Activated T-cell treated with anti-CD3 and anti-CD28 coated beads for 4 hours (primary cell): ENCODE results near the gene UPP1.
"Not testable (repeated sequence)": the region's sequence is repeated elsewhere in the genome, so short reads cannot be mapped to it uniquely, and the experiment has no call there.

Experiments used
- DNase-seq: peaks from one replicate; pipeline ENCODE4 v3.0.0-alpha.2; 2020

UPP1 gene

DNA sequence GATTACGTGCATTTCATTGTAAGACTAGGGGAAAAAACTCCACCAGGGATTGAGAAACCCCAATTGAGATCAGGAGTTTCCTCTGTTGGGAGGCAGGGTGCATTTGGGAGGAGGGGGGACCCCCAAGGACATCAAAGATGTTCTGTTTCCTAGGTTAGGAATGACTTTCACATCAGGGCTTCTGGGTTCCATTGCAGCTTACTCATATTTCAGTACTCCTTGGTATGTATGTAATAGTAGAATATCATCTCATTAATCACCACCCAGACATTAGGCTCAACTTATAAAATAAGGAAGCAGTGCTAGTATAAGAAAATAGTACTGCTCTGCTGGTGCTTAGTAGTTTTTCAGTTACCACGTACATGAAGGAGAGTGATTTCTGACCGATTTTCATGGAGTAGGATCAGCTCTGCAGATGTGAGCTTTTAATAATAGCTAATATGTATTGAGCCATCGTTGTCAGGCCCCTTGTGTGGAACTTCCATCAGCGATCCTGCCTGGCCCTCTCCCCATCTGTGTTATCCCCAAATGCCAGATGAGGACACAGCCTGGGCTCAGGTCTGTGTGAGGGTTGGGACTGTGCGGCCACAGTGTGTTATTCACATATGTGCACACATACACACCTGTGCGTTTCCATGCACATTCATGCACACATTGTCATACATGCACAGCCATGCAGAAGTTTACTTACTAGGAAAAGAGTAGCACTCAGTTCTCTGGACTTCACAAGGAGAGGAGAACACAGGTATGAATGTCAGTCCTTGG, 23.5 kb downstream of the UPP1 start:
- no peak for DNase-seq

DNA sequence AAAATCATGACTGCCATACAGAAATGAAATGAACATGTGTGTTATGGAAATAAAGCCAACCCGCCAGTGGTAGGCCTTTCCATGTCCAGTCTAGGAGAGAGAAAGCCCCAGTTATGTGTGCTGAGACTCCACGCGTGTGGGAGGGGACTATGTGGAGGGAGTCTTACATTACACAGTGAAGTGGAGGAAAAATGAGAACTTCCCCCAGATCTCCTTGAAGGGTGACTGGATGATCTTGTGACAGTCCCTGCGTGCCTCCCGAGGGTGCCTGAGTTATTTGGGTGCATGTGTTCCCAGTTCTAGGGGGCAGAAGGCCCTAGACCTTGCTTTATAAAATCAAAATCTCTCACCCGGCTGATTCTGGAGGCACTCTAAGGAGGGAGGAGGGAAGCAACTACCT, 24.2 kb downstream of the UPP1 start:
- no peak for DNase-seq

DNA sequence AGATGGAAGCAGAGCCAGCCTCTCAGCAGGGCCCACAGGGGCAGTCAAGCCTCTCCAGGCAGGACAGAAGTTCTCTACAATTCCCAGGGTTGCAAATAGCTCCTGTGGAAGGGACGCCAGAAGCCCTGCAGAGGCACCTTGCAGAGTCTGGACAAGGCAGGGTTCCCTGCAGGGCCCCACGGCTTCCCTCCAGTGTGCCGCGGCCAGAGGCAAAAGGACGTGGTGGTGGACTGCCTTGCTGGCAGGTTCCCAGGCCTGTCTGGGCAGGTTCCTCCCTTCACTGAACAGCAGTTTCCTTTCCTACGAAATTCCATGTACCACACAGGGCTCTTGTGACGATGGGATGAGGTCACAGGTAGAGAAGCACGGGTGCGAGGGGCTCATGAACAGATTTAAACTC, 25.1 kb downstream of the UPP1 start:
- DNase-seq = no peak

DNA sequence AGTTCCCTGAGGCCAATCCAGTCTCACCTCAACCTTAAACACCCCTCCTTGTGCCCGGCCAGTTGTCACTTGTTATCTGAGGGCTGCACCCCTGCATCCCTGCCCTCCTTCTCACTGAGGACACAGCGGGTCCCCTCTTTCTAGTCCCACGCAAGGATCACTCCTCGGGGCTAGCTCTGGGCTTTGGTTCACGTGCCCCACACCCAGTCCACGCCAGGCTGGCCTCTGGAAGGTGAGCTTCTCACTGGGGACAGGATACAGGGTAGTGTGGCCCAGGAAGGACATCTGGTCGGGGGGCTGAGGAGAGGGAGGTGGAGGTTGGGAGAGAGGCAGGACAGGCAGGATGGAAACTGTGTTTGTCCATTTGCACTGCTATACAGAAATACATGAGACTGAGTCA, 25.5 kb downstream of the UPP1 start:
- no peak for DNase-seq

DNA sequence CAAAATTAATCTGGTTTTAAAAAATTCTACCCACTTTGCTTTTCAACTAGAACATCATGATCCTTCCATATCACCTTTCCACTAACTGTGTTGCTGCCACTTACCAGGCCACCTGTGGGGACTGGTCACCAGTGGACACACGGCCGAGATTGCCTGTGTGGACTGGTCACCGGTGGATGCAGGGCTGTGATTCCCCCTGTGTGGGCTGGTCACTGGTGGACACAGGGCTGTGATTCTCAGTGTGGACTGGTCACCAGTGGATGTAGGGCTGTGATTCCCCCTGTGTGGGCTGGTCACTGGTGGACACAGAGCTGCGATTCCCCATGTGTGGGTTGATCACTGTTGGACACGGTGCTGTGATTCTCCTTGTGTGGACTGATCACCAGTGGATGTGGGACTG, 27.0 kb downstream of the UPP1 start:
- DNase-seq = no peak

DNA sequence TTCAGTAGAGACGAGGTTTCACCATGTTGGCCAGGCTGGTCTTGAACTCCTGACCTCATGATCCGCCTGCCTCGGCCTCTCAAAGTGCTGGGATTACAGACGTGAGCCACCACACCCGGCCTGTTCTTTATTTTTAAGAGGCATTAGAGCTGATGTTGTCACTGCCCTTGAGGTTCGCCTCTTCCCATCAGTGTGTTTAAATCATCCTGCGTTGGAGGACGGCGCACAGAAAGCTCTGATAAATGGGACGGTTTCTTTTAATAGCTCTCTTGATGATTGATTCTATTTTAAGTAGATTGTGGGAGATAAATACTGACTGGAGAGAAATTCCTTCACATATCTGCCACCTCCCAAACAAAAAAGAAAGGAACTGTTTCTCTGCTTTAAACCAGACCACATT, 29.0 kb downstream of the UPP1 start:
- DNase-seq = no peak

DNA sequence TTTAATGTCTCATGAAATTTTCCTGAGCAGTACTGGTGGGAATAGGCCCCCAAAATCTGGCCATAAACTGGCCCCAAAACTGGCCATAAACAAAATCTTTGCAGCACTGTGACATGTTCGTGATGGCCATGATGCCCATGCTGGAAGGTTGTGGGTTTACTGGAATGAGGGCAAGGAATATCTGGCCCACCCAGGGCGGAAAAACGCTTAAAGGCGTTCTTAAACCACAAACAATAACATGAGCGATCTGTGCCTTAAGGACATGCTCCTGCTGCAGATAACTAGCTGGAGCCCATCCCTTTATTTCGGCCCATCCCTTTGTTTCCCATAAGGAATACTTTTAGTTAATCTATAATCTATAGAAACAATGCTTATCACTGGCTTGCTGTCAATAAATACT, 31.5 kb downstream of the UPP1 start:
- DNase-seq = not testable (repeated sequence)

DNA sequence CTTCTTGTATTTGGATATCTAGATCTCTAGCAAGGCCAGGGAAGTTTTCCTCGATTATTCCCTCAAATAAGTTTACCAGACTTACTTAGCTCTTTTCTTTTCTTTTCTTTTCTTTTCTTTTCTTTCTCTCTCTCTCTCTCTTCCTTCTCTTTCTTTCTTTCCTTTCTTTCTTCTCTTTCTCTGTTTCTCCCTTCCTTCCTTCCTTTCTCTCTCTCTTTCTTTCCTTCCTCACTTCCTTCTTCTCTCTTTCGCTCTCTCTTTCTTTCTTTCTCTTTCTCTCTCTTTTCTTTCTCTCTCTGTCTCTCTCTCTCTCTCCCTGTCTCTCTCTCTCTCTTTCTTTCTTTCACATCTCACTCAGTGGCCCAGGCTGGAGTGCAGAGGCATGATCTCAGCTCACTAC, 37.0 kb downstream of the UPP1 start:
- DNase-seq = no peak

DNA sequence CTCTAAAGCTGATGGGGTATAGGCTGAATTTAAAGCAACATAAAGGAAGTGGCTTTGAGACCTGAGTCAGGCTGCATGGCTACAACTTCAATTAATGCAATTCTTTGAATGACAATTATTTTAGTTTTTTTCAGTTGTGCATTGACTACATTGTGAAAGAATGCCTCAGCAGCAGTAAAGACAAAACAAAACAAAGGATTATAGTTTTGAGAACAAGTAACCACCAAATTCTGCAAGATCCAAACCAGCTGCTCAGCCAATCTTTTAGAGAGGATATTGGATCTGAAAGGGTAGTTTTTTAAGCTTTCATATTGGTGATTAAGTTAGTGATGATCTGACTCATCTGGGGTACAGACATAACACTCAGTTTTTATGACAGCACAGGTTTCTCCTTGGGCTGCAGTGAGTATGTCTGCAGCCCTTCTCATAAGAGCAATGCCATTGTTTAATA, 41.6 kb downstream of the UPP1 start:
- DNase-seq = no peak

DNA sequence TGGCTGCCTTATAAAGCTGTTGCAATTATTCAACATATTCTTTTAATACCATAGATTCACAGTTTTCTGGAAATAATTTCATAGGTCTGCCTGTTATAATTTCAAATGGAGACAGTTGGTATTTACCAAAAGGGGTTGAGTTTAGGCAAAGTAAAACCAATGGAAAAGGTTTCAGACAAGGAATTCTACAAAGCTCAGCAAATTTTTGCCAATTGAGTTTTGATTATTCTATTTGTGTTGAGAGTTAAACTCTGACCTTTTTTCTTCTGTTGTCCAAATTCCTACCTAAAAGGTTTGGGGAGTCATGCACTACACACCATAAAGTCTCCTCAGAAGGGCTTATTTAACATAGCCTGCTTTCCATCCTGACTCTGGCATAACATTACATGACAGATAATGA, 43.7 kb downstream of the UPP1 start:
- no peak for DNase-seq

DNA sequence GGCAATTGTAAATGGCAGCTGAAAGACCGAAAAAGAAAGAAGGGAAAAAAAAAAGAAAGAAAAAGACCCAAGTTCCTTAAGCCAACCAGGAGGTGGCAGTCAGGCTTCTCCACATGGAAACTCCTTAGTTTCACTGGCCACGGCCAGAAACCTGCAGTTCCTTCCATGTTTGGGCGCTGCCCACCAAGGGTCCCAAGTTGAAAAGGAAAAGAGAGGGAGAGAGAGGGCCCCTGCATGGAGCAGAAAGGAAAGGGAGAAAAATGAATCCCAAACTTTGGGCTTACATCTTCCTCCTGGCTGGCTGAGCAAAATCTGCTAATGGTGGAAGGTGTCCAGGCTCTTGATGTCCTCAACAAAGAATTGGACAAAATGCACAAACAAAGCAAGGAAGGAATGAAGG, 50.4 kb downstream of the UPP1 start:
- DNase-seq = no peak

DNA sequence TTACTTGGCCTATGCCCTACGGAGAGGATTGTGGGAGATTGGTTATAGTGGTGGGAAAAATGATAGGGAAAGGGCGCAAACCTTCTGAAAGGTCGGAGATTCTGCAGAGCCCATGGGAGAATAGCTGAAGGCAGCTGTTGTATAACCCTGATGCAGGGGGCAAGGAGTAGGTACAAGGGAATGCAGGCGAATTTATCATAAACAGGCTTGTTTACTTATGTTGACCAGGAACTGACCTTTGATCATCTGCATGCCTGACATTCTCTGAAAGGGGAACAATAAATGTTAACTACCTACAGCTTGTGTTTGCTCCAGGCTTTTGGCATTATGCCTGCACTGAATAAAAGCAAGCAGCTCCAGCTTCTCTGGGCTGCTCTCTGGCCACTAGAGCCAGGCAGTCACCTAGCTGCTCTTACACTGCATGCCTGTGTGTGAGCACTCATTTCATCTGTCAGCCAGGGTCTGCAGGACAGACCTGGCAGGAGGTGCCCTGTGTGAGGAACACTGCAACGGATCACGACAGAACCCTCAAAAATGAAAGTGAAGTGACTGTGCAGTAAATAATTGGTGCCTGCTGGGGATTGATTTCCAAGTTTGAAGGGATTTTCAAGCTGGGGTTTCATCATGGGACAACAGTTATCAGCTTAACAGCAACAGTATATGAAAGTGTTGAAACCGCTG, 51.1 kb downstream of the UPP1 start:
- DNase-seq = no peak

DNA sequence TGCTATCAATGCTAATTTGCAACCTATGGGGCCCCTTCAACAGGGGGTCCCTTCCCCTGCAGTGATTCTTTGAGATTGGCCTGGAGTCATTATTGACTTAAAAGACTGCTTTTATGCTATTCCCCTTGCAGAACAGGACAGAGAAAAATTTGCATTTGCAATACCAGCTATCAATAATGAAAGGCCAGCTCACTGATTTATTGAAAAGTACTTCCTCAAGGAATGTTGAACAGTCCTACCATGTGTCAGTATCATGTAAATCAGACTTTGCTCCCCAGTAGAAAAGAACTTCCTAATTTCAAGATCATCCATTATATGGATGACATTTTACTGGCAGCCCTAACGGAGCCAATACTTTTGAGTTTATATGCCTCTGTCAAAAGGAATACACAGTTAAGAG, 52.5 kb downstream of the UPP1 start:
- DNase-seq = no peak

DNA sequence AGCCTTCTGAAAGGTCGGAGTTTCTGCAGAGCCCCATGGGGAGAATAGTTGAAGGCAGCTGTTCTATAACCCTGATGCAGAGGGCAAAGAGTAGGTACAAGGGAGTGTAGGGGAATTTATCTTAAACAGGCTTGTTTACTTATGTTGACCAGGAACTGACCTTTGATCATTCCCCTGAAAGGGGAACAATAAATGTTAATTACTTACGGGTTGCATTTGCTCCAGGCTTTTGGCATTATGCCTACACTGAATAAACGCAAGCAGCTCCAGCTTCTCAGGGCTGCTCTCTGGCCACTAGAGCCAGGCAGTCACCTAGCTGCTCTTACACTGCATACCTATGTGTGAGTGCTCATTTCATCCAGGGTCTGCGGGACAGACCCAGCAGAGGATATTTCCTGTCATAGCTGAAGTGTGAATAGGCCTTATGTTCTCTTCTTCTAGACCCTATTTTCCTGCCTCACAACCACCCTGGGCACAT, 55.3 kb downstream of the UPP1 start:
- no peak for DNase-seq

DNA sequence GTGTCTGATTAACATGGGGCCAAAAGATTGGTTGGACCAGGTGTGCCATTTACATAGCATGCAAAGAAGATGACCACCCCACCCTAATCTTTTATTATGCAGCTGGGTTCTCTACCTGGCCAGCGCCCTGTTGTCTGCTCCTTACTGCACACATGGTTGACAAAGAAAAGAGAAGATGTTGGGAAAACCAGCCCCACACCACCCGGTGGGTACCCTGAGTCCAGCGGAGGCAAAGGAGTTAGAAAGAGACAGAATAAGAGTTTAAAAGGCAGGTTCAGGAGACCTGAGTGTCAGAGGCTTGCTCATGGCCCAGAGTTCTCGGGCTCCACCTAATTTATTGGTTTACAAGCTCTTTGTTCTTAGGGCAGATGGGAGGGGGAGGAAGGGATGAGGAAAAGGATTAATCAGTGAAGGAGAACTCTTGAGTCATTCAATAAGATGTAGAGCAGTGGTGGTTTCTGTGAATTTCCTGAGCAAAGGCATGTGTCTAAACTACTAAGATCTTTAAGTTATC, 58.1 kb downstream of the UPP1 start:
- DNase-seq = no peak

DNA sequence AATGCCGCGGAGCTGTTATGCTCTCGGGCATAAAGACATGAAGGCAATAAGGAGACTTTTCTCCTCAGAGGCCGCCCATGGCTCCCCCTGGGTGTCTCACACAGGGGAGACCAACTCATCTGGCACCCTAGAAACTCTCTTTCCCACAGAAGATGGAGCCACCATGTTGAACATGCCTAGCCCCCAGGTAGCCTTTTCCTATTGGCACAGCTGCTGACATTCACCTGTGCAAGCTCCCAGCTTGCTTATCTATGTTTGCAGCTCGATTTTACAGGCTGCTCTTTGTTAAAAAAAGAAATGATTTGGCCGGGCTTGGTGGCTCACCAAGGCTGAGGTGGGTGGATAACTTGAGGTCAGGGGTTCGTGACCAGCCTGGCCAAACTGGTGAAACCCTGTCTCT, 58.6 kb downstream of the UPP1 start:
- not testable (repeated sequence) for DNase-seq

DNA sequence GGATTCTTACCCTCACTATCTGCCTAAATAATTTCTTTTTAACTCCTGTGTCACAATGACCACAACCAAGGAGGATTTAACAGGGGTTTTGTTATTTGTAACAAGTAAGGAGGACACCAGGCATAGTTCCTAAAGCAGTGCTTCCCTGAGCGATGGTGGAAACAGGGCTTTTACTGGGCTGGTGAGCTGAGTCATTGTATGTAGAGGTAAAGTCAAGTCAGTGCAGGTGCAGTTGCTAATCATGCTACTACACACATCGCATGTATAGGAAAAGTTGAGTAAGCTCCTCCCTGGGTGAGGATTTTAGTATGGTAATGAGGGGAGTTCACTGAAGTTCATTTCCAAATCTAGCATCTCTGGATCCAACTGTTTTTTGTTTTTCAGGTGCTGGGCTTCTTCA, 59.2 kb downstream of the UPP1 start:
- no peak for DNase-seq

DNA sequence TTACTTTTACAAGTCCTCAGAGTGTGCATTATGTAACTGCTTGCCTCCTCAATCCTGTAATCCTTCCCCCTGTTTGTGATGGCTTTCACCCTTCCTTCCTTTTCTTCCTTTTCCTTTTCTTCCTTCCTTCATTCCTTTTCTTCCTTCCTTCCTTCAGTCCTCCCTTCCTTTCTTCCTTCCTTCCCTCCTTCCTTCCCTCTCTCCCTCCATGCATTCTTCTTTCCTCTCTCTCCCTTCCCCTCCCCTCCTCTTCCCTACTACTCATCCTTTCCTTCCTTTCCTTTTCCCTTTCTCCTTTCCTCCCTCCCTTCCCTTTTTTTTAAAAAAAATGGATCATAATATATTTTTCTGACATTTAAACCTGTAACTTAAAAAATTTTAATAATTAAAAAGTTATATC, 60.0 kb downstream of the UPP1 start:
- DNase-seq = no peak

DNA sequence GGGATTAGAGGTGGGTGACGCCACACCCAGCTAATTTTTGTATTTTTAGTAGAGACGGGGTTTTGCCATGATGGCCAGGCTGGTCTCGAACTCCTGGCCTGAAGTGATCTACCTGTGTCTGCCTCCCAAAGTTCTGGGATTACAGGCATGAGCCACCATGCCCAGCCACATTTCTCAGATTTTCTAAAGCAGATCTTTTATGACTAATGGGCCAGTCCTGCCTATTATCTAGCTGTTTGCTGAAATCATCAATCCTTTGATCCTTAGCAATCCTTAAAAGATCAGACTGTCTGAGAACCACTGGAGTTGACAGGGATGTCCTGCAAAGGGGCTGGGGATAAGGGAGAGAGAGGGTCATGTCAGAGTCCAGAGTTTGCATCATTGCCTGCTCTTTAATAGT, 61.0 kb downstream of the UPP1 start:
- no peak for DNase-seq

DNA sequence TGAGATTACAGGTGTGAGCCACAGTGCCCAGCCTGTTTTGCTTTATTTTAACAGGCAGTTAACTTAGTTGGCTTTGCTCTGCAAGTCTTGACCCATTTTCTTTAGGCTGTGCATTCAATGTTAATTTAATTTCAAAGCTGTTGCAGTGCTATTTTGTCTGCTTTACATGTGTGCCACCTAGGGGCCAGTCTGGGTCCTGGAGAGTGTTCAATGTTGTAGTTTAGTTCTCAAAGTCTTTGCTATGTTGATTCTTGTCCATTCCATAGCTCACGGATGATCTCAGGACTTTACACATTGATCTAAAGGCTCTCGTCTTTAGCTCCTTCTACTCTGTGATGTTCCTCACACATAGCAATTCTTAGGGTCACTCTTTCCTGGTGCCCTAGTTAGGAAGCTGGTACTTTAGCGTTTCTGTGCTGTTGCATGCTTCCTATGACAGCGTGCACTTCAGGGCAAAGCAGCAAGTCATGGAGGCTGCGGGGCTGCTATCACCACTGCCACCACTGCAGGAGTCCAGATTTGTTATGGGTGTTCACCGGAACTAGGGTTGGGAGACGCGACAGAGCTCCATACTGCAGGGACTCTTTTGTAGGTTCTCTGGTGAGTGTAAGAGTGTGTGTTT, 65.8 kb downstream of the UPP1 start:
- no peak for DNase-seq
